NT2/D1 (cell line): ENCODE measurements around the gene ZNF619.

Source experiments
- DNase-seq: peaks from one replicate; pipeline ENCODE4 v3.0.0-alpha.2; 2011; ENCODE audit warnings: low read depth, low spot score
- H3K27me3 ChIP-seq: 2 replicates; pipeline ENCODE4 v1.6.0; 2011; ENCODE audit warnings: mild to moderate bottlenecking; ENCODE audit not compliant: insufficient read length, insufficient read depth
- H3K36me3 ChIP-seq: 2 replicates; pipeline ENCODE4 v1.6.1; 2011; ENCODE audit warnings: mild to moderate bottlenecking, low read length, mixed read lengths; ENCODE audit not compliant: insufficient read depth, insufficient read length
- H3K4me1 ChIP-seq: 2 replicates; pipeline ENCODE4 v1.5.1; 2011; ENCODE audit not compliant: insufficient read depth, insufficient read length
- H3K4me3 ChIP-seq: 2 replicates; pipeline ENCODE4 v1.5.1; 2011; ENCODE audit warnings: low read depth; ENCODE audit not compliant: insufficient read length
- H3K9ac ChIP-seq: 2 replicates; pipeline ENCODE4 v1.6.0; 2011; ENCODE audit warnings: low read depth; ENCODE audit not compliant: insufficient read length
- H3K9me3 ChIP-seq: 2 replicates; pipeline ENCODE4 v1.5.1; 2011; ENCODE audit warnings: mild to moderate bottlenecking, low read length; ENCODE audit not compliant: insufficient read depth
- SUZ12 ChIP-seq: IDR thresholded peaks from 2 replicates; pipeline ENCODE4 v1.6.1; 2011; ENCODE audit not compliant: insufficient read length, insufficient read depth; ENCODE audit errors: extremely low read depth
- YY1 ChIP-seq: IDR thresholded peaks from 2 replicates; pipeline ENCODE4 v1.6.1; 2011; ENCODE audit not compliant: insufficient read length, insufficient read depth
- ZNF274 ChIP-seq: IDR thresholded peaks from 2 replicates; pipeline ENCODE4 v1.6.1; 2011; ENCODE audit warnings: mild to moderate bottlenecking, low read depth, low read length

The ZNF619 gene

DNA sequence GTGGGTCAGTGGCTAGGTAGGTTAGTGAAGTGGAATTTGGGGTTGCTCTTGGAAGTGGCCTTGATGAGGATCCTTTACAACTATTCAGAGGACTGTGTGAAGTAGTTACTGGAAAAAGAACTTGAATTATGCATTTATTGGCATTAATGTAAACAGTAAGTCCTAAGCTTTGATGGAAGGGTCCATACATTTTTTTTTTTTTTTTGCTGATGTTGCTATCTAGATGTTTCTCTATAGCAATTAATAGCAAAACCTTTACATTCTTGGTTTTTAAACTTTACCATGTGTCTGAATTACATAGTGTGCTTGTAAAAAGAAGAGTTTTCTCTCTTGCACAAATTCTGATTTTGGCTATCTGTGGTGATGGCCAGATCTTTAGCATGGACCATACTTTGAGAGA, 57.4 kb downstream of the ZNF619 start:
- no peak for DNase-seq
- Histone ChIP-seq H3K27me3 (no peaks in the 10 kb centered on the region), H3K36me3 (peaks cover 74% of the 10 kb centered on the region), H3K9me3 (peaks cover 40% of the 10 kb centered on the region), H3K4me1 (no peaks in the 10 kb centered on the region), H3K4me3 (no peak overlapping the region), H3K9ac (no peak overlapping the region)
- TF ChIP-seq SUZ12 (no peak), ZNF274 (no peak), YY1 (no peak)
